ENCODE measurements around the gene KRT9. TPM values are rescaled to one million over a fixed set of nuclear protein-coding genes. Genes with fewer than 3 reads are reported as not detected.

KRT9 gene
- total RNA-seq, 2 donors from 2014 or later = not detected

DNA sequence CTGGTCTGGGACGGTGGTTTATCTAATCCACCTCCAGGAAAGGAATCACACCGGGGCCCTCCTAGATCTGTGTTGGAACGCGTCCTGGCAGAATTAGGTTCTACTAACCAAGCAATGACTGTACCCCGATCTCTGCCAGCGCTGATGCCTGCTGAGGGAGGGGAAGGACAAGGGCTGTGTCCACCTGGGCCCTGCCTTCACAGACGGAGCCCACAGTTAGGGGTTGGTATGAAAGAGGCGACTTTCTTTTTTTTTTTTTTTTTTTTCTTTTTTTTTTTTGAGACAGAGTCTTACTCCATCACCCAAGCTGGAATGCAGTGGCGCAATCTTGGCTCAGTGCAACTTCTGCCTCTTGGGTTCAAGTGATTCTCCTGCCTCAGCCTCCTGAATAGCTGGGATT, 33.9 kb downstream of the KRT9 start:
- 85 to 89% methylated on average over 4 to 9 of the region's 9 CpGs for WGBS, 2 donors
- H3K4me3 ChIP-seq = no peak overlapping the region
- no peaks in the 10 kb centered on the region for H3K27me3 ChIP-seq
- no peak for TF ChIP-seq POLR2A (IDR thresholded peaks at IDR 0.05)
- TF ChIP-seq, protein P1, sequence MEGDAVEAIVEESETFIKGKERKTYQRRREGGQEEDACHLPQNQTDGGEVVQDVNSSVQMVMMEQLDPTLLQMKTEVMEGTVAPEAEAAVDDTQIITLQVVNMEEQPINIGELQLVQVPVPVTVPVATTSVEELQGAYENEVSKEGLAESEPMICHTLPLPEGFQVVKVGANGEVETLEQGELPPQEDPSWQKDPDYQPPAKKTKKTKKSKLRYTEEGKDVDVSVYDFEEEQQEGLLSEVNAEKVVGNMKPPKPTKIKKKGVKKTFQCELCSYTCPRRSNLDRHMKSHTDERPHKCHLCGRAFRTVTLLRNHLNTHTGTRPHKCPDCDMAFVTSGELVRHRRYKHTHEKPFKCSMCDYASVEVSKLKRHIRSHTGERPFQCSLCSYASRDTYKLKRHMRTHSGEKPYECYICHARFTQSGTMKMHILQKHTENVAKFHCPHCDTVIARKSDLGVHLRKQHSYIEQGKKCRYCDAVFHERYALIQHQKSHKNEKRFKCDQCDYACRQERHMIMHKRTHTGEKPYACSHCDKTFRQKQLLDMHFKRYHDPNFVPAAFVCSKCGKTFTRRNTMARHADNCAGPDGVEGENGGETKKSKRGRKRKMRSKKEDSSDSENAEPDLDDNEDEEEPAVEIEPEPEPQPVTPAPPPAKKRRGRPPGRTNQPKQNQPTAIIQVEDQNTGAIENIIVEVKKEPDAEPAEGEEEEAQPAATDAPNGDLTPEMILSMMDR (IDR thresholded peaks at IDR 0.05) = no peak
- intact Hi-C loops (cut with DNase I) = no loop called here
- no peaks in the 10 kb centered on the region for H3K36me3 ChIP-seq (replicated peaks in 1 of 2; ENCODE audit: insufficient read depth in 1 of 2, low read depth in 2 of 2)
- no peaks in the 10 kb centered on the region for H3K9me3 ChIP-seq
- DNase-seq (no peak), ATAC-seq (no peak)
- no peak overlapping the region for H3K27ac ChIP-seq
- H3K4me1 ChIP-seq = no peaks in the 10 kb centered on the region

DNA sequence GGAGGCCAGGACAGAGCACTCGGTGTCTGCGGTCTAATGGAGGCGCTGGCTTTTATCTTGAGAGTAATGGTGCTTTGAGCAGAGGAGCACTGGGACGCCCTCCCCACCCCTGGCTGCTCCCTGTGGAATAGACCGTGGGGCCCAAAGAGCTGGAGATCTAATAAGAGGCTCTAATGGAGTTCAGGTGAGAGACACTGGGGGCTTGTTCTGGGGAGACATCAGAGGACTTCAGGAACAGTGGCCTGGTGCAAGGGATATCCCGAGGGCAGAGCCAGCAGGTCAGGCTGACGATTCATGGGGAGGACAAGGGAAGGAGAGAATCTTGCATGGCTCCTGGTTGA, 34.3 kb downstream of the KRT9 start:
- Histone ChIP-seq H3K9me3 (no peaks in the 10 kb centered on the region), H3K4me3 (no peak overlapping the region), H3K4me1 (no peaks in the 10 kb centered on the region), H3K36me3 (replicated peaks in 1 of 2; ENCODE audit: insufficient read depth in 1 of 2, low read depth in 2 of 2) (no peaks in the 10 kb centered on the region), H3K27me3 (no peaks in the 10 kb centered on the region), H3K27ac (no peak overlapping the region)
- DNase-seq (no peak), ATAC-seq (no peak)
- WGBS, 2 donors = 83 to 91% methylated on average over 7 of the region's 7 CpGs
- intact Hi-C loops (cut with DNase I) = no loop called here
- TF ChIP-seq POLR2A (IDR thresholded peaks at IDR 0.05) = no peak
- TF ChIP-seq, protein P1 (IDR thresholded peaks at IDR 0.05) = no peak

DNA sequence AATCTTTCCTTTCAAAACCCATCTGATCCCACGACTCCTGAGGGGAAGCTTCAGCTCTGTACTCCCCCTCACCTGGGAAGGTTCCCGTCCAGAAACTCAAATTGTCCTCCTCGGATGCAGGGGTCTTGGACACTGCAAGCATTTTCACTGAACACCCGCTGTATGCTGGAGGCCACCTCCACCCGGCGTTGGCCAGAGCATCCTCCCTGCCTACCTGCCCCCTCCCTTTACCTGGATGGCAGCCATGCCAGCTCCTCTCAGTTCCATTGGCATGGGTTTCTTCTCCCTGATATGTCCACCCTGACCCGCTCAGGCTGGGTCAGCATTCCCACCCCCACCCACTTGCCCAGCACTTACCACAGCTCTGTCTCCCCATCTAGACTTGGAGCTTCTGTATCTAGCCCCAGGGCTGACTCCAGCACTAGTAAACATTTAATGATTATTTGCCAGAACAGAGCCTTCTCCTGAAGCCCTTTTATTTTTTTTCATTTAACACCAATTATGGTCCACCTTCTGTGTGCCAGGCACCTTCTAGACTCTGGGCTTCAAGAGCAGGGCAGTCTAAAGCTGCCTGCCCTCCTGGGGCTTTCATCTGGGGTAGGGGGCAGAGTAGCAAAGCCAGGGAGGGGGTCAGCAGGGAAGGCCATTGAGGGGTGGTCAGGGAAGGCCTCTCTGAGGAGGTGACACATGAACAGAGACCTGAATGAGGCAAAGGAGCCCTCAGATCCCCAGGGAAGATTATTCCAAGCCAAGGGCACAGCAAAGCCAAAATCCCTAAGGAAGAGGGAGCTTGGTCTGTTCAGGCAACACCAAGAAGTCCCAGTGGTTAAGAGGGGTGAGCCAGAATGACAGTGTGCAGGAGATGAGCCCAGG, 34.9 kb downstream of the KRT9 start:
- TF ChIP-seq, protein P1 (IDR thresholded peaks at IDR 0.05) = no peak
- no peak for TF ChIP-seq POLR2A (IDR thresholded peaks at IDR 0.05)
- ATAC-seq (no peak), DNase-seq (no peak)
- Histone ChIP-seq H3K9me3 (no peaks in the 10 kb centered on the region), H3K27me3 (no peaks in the 10 kb centered on the region), H3K27ac (no peak overlapping the region), H3K4me1 (no peaks in the 10 kb centered on the region), H3K36me3 (replicated peaks in 1 of 2; ENCODE audit: insufficient read depth in 1 of 2, low read depth in 2 of 2) (no peaks in the 10 kb centered on the region), H3K4me3 (no peak overlapping the region)
- intact Hi-C loops (cut with DNase I) = no loop called here
- WGBS, 2 donors = 71 to 80% methylated on average over 7 of the region's 7 CpGs

DNA sequence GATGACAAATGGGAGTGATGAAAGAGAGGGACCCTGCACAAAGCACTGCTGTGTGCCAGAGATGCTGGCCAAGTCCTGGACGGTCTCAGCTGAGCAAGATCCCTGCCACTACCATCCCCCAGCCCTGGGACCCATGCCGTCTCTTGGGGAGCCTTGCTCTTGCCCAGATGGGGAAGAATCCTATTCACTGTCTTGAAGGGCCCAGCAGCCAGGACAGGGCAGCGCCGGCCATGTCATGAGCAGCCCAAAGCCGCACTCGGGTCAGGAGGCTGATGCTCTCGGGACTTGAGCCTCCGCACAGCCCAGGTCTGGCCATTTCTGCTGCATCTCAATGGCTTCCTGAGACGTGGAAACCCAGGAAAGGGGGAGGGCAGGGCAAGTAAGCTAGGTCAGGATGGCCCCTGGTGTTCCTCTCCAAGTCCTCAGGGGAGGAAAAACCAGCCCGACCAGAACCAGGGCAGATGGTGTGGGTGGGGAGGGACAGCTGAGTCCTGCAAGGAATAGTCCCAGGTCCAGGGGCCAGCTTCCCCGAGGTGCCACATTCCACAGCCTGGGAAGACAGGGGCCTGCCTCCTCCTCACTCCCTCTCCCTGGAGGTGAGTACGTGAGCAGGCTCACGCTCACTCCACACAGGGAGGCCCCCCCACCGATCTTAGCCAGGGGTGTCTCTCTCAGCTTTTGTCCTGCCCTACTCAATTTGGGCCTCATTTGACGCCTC, 35.9 kb downstream of the KRT9 start:
- H3K36me3 ChIP-seq (replicated peaks in 1 of 2; ENCODE audit: insufficient read depth in 1 of 2, low read depth in 2 of 2) = no peaks in the 10 kb centered on the region
- H3K27me3 ChIP-seq = no peaks in the 10 kb centered on the region
- ATAC-seq (no peak), DNase-seq (no peak)
- no peak overlapping the region for H3K27ac ChIP-seq
- TF ChIP-seq, protein P1 (IDR thresholded peaks at IDR 0.05) = no peak
- no peak for TF ChIP-seq POLR2A (IDR thresholded peaks at IDR 0.05)
- no peaks in the 10 kb centered on the region for H3K9me3 ChIP-seq
- intact Hi-C loops (cut with DNase I) = no loop called here
- 22 to 63% methylated on average over 4 to 14 of the region's 15 CpGs for WGBS, 2 donors
- no peak overlapping the region for H3K4me3 ChIP-seq
- no peaks in the 10 kb centered on the region for H3K4me1 ChIP-seq
